Suprapubic skin (tissue), 4 donors: ENCODE results near the gene ARID5A. TPM values are rescaled to one million over a fixed set of nuclear protein-coding genes. Genes with fewer than 3 reads are reported as not detected.

Experiments used
- DNase-seq, 2 donors: peaks; one replicate each; pipeline ENCODE4 v3.0.0-alpha.2; 2019; ENCODE audit warnings: low spot score in 2 of 2
- H3K27ac ChIP-seq: fragments of 200-600 bp; sonication (generic); one replicate; pipeline ENCODE4 v1.5.1; 2019
- H3K27me3 ChIP-seq: fragments of 200-600 bp; sonication (generic); one replicate; pipeline ENCODE4 v1.5.1; 2019
- H3K36me3 ChIP-seq: fragments of 200-600 bp; sonication (generic); one replicate; pipeline ENCODE4 v1.5.1; 2019
- H3K4me1 ChIP-seq: fragments of 200-600 bp; sonication (generic); one replicate; pipeline ENCODE4 v1.5.1; 2019
- H3K4me3 ChIP-seq: fragments of 200-600 bp; sonication (generic); one replicate; pipeline ENCODE4 v1.5.1; 2019; ENCODE audit warnings: mild to moderate bottlenecking
- H3K9me3 ChIP-seq: fragments of 200-600 bp; sonication (generic); one replicate; pipeline ENCODE4 v1.5.1; 2019
- EP300 ChIP-seq: sonication (generic); formaldehyde crosslinking; IDR thresholded peaks from one replicate; pipeline ENCODE4 v1.6.1; 2017; ENCODE audit warnings: antibody characterized with exemption
- POLR2A ChIP-seq, 2 donors: fragments of 450-650 bp; IDR thresholded peaks; one replicate each; pipeline ENCODE4 v1.6.1; 2017; ENCODE audit warnings: antibody characterized with exemption in 2 of 2, mild to moderate bottlenecking in 2 of 2, moderate library complexity in 2 of 2
- POLR2AphosphoS5 ChIP-seq, 3 donors: sonication (generic); formaldehyde crosslinking; IDR thresholded peaks; one replicate each; pipeline ENCODE4 v1.6.1; 2017; ENCODE audit warnings: antibody characterized with exemption in 3 of 3
- WGBS: methylation state at CpG from one replicate; pipeline ENCODE4 v1.1.5; 2018; 5-methylcytosine and 5-hydroxymethylcytosine counted together
- total RNA-seq, 4 donors: library from RNA; depleted of rRNA; stranded (reverse); fragments of >200 nt; gene quantifications; one replicate each; pipeline ENCODE4 v1.1.0, GENCODE V29; 2016
- TF ChIP-seq, protein P1 (sequence below), 2 donors: fragments of 200-600 bp in 1 of 2; fragments of 450-650 bp in 1 of 2; sonication (generic) in 1 of 2; IDR thresholded peaks; one replicate each; pipeline ENCODE4 v1.5.1; 2016 to 2019; ENCODE audit warnings: antibody characterized with exemption in 2 of 2, mild to moderate bottlenecking in 1 of 2, moderate library complexity in 1 of 2

The ARID5A gene
- total RNA-seq, 4 donors from 2014 or later: 11.4 to 22.4 (median 15.0) TPM

- H3K4me1 ChIP-seq: peaks cover 15% of the 10 kb centered on the region
- no peak overlapping the region for H3K4me3 ChIP-seq
- no peaks in the 10 kb centered on the region for H3K36me3 ChIP-seq
- 72% methylated on average over 15 of the region's 15 CpGs for WGBS
- no peak overlapping the region for H3K27ac ChIP-seq
- H3K9me3 ChIP-seq: peaks cover 9% of the 10 kb centered on the region
- no peak for DNase-seq
- TF ChIP-seq POLR2AphosphoS5 (IDR thresholded peaks at IDR 0.05) (no peak), EP300 (no peak), POLR2A (IDR thresholded peaks at IDR 0.05) (no peak)
- TF ChIP-seq, protein P1, sequence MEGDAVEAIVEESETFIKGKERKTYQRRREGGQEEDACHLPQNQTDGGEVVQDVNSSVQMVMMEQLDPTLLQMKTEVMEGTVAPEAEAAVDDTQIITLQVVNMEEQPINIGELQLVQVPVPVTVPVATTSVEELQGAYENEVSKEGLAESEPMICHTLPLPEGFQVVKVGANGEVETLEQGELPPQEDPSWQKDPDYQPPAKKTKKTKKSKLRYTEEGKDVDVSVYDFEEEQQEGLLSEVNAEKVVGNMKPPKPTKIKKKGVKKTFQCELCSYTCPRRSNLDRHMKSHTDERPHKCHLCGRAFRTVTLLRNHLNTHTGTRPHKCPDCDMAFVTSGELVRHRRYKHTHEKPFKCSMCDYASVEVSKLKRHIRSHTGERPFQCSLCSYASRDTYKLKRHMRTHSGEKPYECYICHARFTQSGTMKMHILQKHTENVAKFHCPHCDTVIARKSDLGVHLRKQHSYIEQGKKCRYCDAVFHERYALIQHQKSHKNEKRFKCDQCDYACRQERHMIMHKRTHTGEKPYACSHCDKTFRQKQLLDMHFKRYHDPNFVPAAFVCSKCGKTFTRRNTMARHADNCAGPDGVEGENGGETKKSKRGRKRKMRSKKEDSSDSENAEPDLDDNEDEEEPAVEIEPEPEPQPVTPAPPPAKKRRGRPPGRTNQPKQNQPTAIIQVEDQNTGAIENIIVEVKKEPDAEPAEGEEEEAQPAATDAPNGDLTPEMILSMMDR (IDR thresholded peaks at IDR 0.05): no peak
- peaks cover 25% of the 10 kb centered on the region for H3K27me3 ChIP-seq
Observed at GRCh38 chr2:96499061-96499960, 37.2 kb upstream of the ARID5A start.

- WGBS: 50% methylated on average over 35 of the region's 64 CpGs
- Histone ChIP-seq H3K27ac (no peak overlapping the region), H3K4me3 (no peak overlapping the region), H3K9me3 (peaks cover 4% of the 10 kb centered on the region), H3K4me1 (peaks cover 15% of the 10 kb centered on the region), H3K36me3 (no peaks in the 10 kb centered on the region), H3K27me3 (peaks cover 25% of the 10 kb centered on the region)
- no peak for DNase-seq
- no peak for TF ChIP-seq POLR2AphosphoS5 (IDR thresholded peaks at IDR 0.05)
Observed at GRCh38 chr2:96500385-96501066, 36.0 kb upstream of the ARID5A start.

DNA sequence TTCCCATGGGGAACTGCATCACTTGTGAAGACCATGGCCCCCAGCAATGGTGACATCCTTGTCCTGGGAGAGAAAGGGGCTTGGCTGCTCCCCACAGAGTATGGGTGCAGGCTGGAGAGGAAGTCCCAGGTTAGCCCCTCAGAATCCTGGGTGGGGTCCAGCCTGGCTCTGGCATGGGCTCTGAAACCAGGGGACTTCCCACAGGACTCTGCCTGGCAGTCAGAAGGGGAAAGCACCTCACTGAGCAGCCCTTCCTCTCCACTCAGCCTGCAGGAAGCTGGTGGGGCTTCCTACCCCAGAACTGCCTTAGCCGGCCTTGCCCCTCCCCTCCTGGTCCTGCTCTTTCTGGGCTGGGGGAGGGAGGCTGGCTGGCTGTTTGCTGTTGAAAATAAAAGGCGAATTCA, 35.1 kb upstream of the ARID5A start:
- Histone ChIP-seq H3K27ac (no peak overlapping the region), H3K27me3 (peaks cover 25% of the 10 kb centered on the region)
- no peak for DNase-seq

GRCh38 chr2:96501886-96502810, 34.4 kb upstream of the ARID5A start:
- Histone ChIP-seq H3K36me3 (no peaks in the 10 kb centered on the region), H3K27me3 (peaks cover 25% of the 10 kb centered on the region), H3K27ac (no peak overlapping the region), H3K9me3 (no peaks in the 10 kb centered on the region), H3K4me3 (no peak overlapping the region), H3K4me1 (peaks cover 15% of the 10 kb centered on the region)
- TF ChIP-seq EP300 (no peak), POLR2A (IDR thresholded peaks at IDR 0.05) (no peak), POLR2AphosphoS5 (IDR thresholded peaks at IDR 0.05) (no peak)
- TF ChIP-seq, protein P1 (IDR thresholded peaks at IDR 0.05): no peak
- no peak for DNase-seq
- WGBS: 92% methylated on average over 2 of the region's 16 CpGs

More for the DNA sequence above, 35.1 kb upstream of the ARID5A start:
- 80% methylated on average over 1 of the region's 2 CpGs for WGBS
- TF ChIP-seq, protein P1 (IDR thresholded peaks at IDR 0.05): no peak
- TF ChIP-seq POLR2AphosphoS5 (IDR thresholded peaks at IDR 0.05) (no peak), POLR2A (IDR thresholded peaks at IDR 0.05) (no peak), EP300 (no peak)
- no peaks in the 10 kb centered on the region for H3K36me3 ChIP-seq
- H3K4me1 ChIP-seq: peaks cover 15% of the 10 kb centered on the region
- no peak overlapping the region for H3K4me3 ChIP-seq
- no peaks in the 10 kb centered on the region for H3K9me3 ChIP-seq

DNA sequence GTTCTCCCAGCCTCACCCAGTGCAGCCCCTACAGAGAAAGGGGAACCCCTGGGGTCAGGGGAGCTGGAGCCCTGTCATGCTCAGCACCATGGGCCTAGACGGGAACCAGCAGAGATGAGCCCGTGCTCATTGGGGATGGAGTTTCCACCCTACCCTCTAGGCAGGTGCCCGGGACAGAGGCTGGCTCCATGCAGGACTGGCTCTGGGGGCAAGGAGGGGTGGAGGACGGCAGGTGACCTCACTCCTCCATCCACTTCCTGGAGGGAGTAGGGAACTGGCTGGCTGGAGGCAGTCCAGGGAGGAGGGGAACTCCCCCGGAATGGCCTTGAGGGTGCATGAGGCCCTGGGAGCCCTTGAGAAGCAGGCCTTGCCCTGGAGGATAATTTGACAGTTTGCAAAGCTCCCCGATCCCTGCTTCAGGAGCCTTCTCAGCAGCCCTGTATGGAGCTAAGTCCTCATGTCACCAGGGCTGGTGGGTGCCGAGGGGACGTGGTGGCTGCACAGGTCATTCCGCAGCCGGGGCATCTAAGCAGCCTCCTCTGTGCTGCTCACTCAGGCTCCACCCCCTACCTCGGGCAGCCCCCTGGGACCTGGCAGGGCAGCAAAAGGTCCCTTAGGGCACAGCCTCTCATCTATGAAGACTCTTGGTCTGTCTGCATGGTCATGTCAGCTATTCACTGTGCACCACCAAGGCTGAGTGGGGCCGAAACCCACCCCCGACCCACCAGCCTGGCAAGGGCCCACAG, 33.5 kb upstream of the ARID5A start:
- H3K27me3 ChIP-seq: peaks cover 25% of the 10 kb centered on the region
- H3K27ac ChIP-seq: no peak overlapping the region
- no peaks in the 10 kb centered on the region for H3K9me3 ChIP-seq
- TF ChIP-seq EP300 (no peak), POLR2A (IDR thresholded peaks at IDR 0.05) (no peak), POLR2AphosphoS5 (IDR thresholded peaks at IDR 0.05) (no peak)
- TF ChIP-seq, protein P1 (IDR thresholded peaks at IDR 0.05): no peak
- WGBS: 75% methylated on average over 5 of the region's 13 CpGs
- H3K36me3 ChIP-seq: no peaks in the 10 kb centered on the region
- no peak overlapping the region for H3K4me3 ChIP-seq
- H3K4me1 ChIP-seq: peaks cover 20% of the 10 kb centered on the region
- DNase-seq: no peak
